Measurements from ENCODE around the gene TNFRSF19. TPM values are rescaled to one million over a fixed set of nuclear protein-coding genes. Genes with fewer than 3 reads are reported as not detected.

TNFRSF19 gene
- total and polyA plus RNA-seq, 2 donors from 2014 or later, result 10.1 to 14.7 TPM

GRCh38 chr13:23617551-23618024 is 47.4 kb downstream of the TNFRSF19 start:
- H3K27me3 ChIP-seq (ENCODE audit: control insufficient read depth, insufficient read depth, low read length), result no peaks in the 10 kb centered on the region
- H3K36me3 ChIP-seq (ENCODE audit: control insufficient read depth in 2 of 3, insufficient read depth in 3 of 3, low read length in 3 of 3), result peaks cover 0 to 12% (median 2%) of the 10 kb centered on the region in 3 donors
- intact Hi-C loops (cut with DNase I), result no loop called here
- no peak for FAIRE-seq
- H3K4me3 ChIP-seq (ENCODE audit: low read length in 3 of 3), result no peak overlapping the region
- H3K9ac ChIP-seq (ENCODE audit: low read length in 3 of 3), result no peak overlapping the region
- no peak for TF ChIP-seq CTCF (IDR thresholded peaks at IDR 0.05; ENCODE audit: borderline replicate concordance, extremely low read depth, insufficient read depth)
- DNase-seq, result no peak
- peaks cover 0 to 7% (median 3%) of the 10 kb centered on the region in 3 donors for H3K4me1 ChIP-seq (ENCODE audit: control insufficient read depth in 2 of 3, insufficient read depth in 2 of 3, low read depth in 1 of 3, low read length in 3 of 3)
- H3K9me3 ChIP-seq (ENCODE audit: control insufficient read depth in 2 of 3, insufficient read depth in 1 of 3, low read length in 3 of 3), result no peaks in the 10 kb centered on the region
- no peak overlapping the region for H3K27ac ChIP-seq (ENCODE audit: low read depth in 2 of 2, low read length in 2 of 2)

GRCh38 chr13:23618341-23618740 is 48.1 kb downstream of the TNFRSF19 start:
- Histone ChIP-seq H3K4me1 (ENCODE audit: control insufficient read depth in 2 of 3, insufficient read depth in 2 of 3, low read depth in 1 of 3, low read length in 3 of 3) (peaks cover 0 to 7% (median 3%) of the 10 kb centered on the region in 3 donors), H3K27me3 (ENCODE audit: control insufficient read depth, insufficient read depth, low read length) (no peaks in the 10 kb centered on the region), H3K9me3 (ENCODE audit: control insufficient read depth in 2 of 3, insufficient read depth in 1 of 3, low read length in 3 of 3) (no peaks in the 10 kb centered on the region), H3K36me3 (ENCODE audit: control insufficient read depth in 2 of 3, insufficient read depth in 3 of 3, low read length in 3 of 3) (peaks cover 0 to 12% (median 2%) of the 10 kb centered on the region in 3 donors), H3K9ac (ENCODE audit: low read length in 3 of 3) (no peak overlapping the region), H3K4me3 (ENCODE audit: low read length in 3 of 3) (no peak overlapping the region), H3K27ac (ENCODE audit: low read depth in 2 of 2, low read length in 2 of 2) (no peak overlapping the region)
- FAIRE-seq, result no peak
- DNase-seq, result no peak
- intact Hi-C loops (cut with DNase I), result no loop called here
- TF ChIP-seq CTCF (IDR thresholded peaks at IDR 0.05; ENCODE audit: borderline replicate concordance, extremely low read depth, insufficient read depth), result no peak

- intact Hi-C loops (cut with DNase I), result no loop called here
- no peaks in the 10 kb centered on the region for H3K27me3 ChIP-seq (ENCODE audit: control insufficient read depth, insufficient read depth, low read length)
- H3K9ac ChIP-seq (ENCODE audit: low read length in 3 of 3), result no peak overlapping the region
- no peak for FAIRE-seq
- H3K4me3 ChIP-seq (ENCODE audit: low read length in 3 of 3), result no peak overlapping the region
- H3K9me3 ChIP-seq (ENCODE audit: control insufficient read depth in 2 of 3, insufficient read depth in 1 of 3, low read length in 3 of 3), result no peaks in the 10 kb centered on the region
- peaks cover 0 to 12% (median 2%) of the 10 kb centered on the region in 3 donors for H3K36me3 ChIP-seq (ENCODE audit: control insufficient read depth in 2 of 3, insufficient read depth in 3 of 3, low read length in 3 of 3)
- no peak for DNase-seq
- no peak for TF ChIP-seq CTCF (IDR thresholded peaks at IDR 0.05; ENCODE audit: borderline replicate concordance, extremely low read depth, insufficient read depth)
- H3K27ac ChIP-seq (ENCODE audit: low read depth in 2 of 2, low read length in 2 of 2), result no peak overlapping the region
- H3K4me1 ChIP-seq (ENCODE audit: control insufficient read depth in 2 of 3, insufficient read depth in 2 of 3, low read depth in 1 of 3, low read length in 3 of 3), result peaks cover 0 to 7% (median 3%) of the 10 kb centered on the region in 3 donors
These were observed 49.0 kb downstream of the TNFRSF19 start for GRCh38 chr13:23619068-23619855.

All from kidney (tissue), 14 donors.